Progenitor cell of endocrine pancreas (in vitro differentiated cells): ENCODE measurements around the gene OSBPL3. TPM values are rescaled to one million over a fixed set of nuclear protein-coding genes. Genes with fewer than 3 reads are reported as not detected.

ENCODE experiments used
- DNase-seq: peaks from one replicate; pipeline ENCODE4 v3.0.0; 2021; ENCODE audit warnings: low spot score; ENCODE audit not compliant: unreplicated experiment
- H3K27ac Mint-ChIP-seq: 2 replicates; pipeline ENCODE4 v1.8.0; 2021; ENCODE audit warnings: mild to moderate bottlenecking, moderate library complexity, mixed read lengths
- H3K27me3 Mint-ChIP-seq: 2 replicates; pipeline ENCODE4 v1.8.0; 2021; ENCODE audit warnings: mixed read lengths
- H3K36me3 Mint-ChIP-seq: 2 replicates; pipeline ENCODE4 v1.8.0; 2022; ENCODE audit warnings: mixed read lengths; ENCODE audit not compliant: insufficient read depth
- H3K4me1 Mint-ChIP-seq: 2 replicates; pipeline ENCODE4 v1.8.0; 2021; ENCODE audit warnings: low read depth, mixed read lengths
- H3K4me3 Mint-ChIP-seq: 2 replicates; pipeline ENCODE4 v1.8.0; 2021; ENCODE audit warnings: low read depth, mild to moderate bottlenecking, moderate library complexity, mixed read lengths
- H3K9me3 Mint-ChIP-seq: 2 replicates; pipeline ENCODE4 v1.8.0; 2021; ENCODE audit warnings: low read depth, mixed read lengths
- CTCF ChIP-seq: fragments of 200-600 bp; sonication (generic); IDR thresholded peaks from one replicate; pipeline ENCODE4 v1.5.0; 2021; ENCODE audit warnings: antibody characterized with exemption, mild to moderate bottlenecking; ENCODE audit not compliant: unreplicated experiment
- total RNA-seq: library from RNA; stranded (reverse); gene quantifications from 2 replicates; pipeline ENCODE4 v1.2.1, GENCODE V29; 2021

The OSBPL3 gene
- total RNA-seq, 1 donor from 2014 or later = 11.6 TPM

- Mint-ChIP-seq H3K27me3 (no peaks in the 10 kb centered on the region), H3K4me1 (peaks cover 26% of the 10 kb centered on the region), H3K36me3 (no peaks in the 10 kb centered on the region), H3K9me3 (no peaks in the 10 kb centered on the region), H3K27ac (peak overlapping the region; percentile 1), H3K4me3 (no peak overlapping the region)
- DNase-seq = no peak
- TF ChIP-seq CTCF = no peak
Observed at GRCh38 chr7:24824896-24825295, 155.1 kb downstream of the OSBPL3 start.

DNA sequence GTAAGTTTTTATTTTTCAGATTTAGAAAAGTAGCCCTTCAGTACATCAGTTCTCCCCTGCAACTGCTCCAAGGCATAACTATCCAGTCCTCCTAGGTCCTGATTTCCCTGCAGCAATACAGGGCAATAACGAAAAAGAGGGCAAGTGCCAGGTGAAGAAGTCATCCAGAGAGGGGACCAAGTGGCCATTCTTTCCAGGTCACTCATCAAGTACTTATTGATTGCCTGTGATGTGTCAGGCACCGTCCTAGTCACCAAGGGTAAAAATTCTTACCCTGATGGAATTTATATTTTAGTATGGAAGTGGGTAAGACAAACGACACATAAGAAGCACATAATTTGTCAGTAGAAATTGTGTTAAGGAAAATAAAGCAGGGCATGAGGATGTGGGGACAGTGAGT, 155.6 kb downstream of the OSBPL3 start:
- Mint-ChIP-seq H3K4me1 (peaks cover 26% of the 10 kb centered on the region), H3K27ac (no peak overlapping the region), H3K4me3 (no peak overlapping the region), H3K27me3 (no peaks in the 10 kb centered on the region), H3K36me3 (no peaks in the 10 kb centered on the region), H3K9me3 (no peaks in the 10 kb centered on the region)
- no peak for TF ChIP-seq CTCF
- no peak for DNase-seq

- no peak overlapping the region for H3K4me3 Mint-ChIP-seq
- no peak overlapping the region for H3K27ac Mint-ChIP-seq
- H3K9me3 Mint-ChIP-seq = no peaks in the 10 kb centered on the region
- no peak for DNase-seq
- H3K36me3 Mint-ChIP-seq = no peaks in the 10 kb centered on the region
- TF ChIP-seq CTCF = no peak
- no peaks in the 10 kb centered on the region for H3K27me3 Mint-ChIP-seq
- H3K4me1 Mint-ChIP-seq = peaks cover 24% of the 10 kb centered on the region
Observed at GRCh38 chr7:24821754-24822054, 158.3 kb downstream of the OSBPL3 start.

GRCh38 chr7:24821045-24821753, 158.8 kb downstream of the OSBPL3 start:
- no peak for TF ChIP-seq CTCF
- H3K27ac Mint-ChIP-seq = no peak overlapping the region
- DNase-seq = no peak
- H3K4me3 Mint-ChIP-seq = no peak overlapping the region
- H3K27me3 Mint-ChIP-seq = no peaks in the 10 kb centered on the region
- H3K36me3 Mint-ChIP-seq = no peaks in the 10 kb centered on the region
- H3K9me3 Mint-ChIP-seq = no peaks in the 10 kb centered on the region
- H3K4me1 Mint-ChIP-seq = peaks cover 21% of the 10 kb centered on the region

- no peaks in the 10 kb centered on the region for H3K9me3 Mint-ChIP-seq
- TF ChIP-seq CTCF = no peak
- no peak overlapping the region for H3K27ac Mint-ChIP-seq
- no peaks in the 10 kb centered on the region for H3K27me3 Mint-ChIP-seq
- no peak overlapping the region for H3K4me3 Mint-ChIP-seq
- H3K36me3 Mint-ChIP-seq = no peaks in the 10 kb centered on the region
- peaks cover 16% of the 10 kb centered on the region for H3K4me1 Mint-ChIP-seq
- DNase-seq = no peak
Observed at GRCh38 chr7:24820730-24821044, 159.3 kb downstream of the OSBPL3 start.
